ENCODE measurements around the gene PTOV1.

PTOV1 gene

GRCh38 chr19:49855676-49856573 is 5.0 kb downstream of the PTOV1 start:
- Histone ChIP-seq H3K79me2 (ENCODE audit: insufficient read depth, low read length) (peaks cover 7% of the 10 kb centered on the region; the same call in 1 of the 2 replicates), H3K27ac (ENCODE audit: low read depth, low read length) (no peak overlapping the region), H2AFZ (ENCODE audit: low read depth, low read length, severe bottlenecking) (no peak overlapping the region), H3K4me3 (ENCODE audit: insufficient read depth, low read length, poor library complexity, severe bottlenecking) (no peak overlapping the region), H3K9ac (ENCODE audit: low read length) (no peak overlapping the region), H3K36me3 (ENCODE audit: low read length) (no peaks in the 10 kb centered on the region), H3K4me2 (ENCODE audit: low read depth, low read length, poor library complexity, severe bottlenecking) (no peak overlapping the region), H3K27me3 (ENCODE audit: low read length) (no peaks in the 10 kb centered on the region), H4K20me1 (ENCODE audit: low read depth, low read length) (0 out of 2 replicates have a peak, but pooled peaks cover 3% of the 10 kb centered on the region), H3K9me2 (replicated peaks; ENCODE audit: insufficient read depth, low read length) (no peaks in the 10 kb centered on the region), H3F3A (ENCODE audit: insufficient read depth) (peaks cover 12% of the 10 kb centered on the region), H3K9me3 (ENCODE audit: insufficient read depth, low read length) (no peaks in the 10 kb centered on the region)
- TF ChIP-seq CTCF (IDR thresholded peaks at IDR 0.05; ENCODE audit: insufficient read depth, low read length, poor library complexity, severe bottlenecking) (no peak), EZH2phosphoT487 (conservative IDR thresholded peaks at IDR 0.05; ENCODE audit: low read length) (no peak)

GRCh38 chr19:49856574-49857021 is 5.6 kb downstream of the PTOV1 start:
- no peak overlapping the region for H2AFZ ChIP-seq (ENCODE audit: low read depth, low read length, severe bottlenecking)
- H3K4me3 ChIP-seq (ENCODE audit: insufficient read depth, low read length, poor library complexity, severe bottlenecking), result no peak overlapping the region
- H3K4me2 ChIP-seq (ENCODE audit: low read depth, low read length, poor library complexity, severe bottlenecking), result no peak overlapping the region
- H3K36me3 ChIP-seq (ENCODE audit: low read length), result no peaks in the 10 kb centered on the region
- no peak overlapping the region for H3K27ac ChIP-seq (ENCODE audit: low read depth, low read length)
- H3K9me2 ChIP-seq (replicated peaks; ENCODE audit: insufficient read depth, low read length), result no peaks in the 10 kb centered on the region
- H3K27me3 ChIP-seq (ENCODE audit: low read length), result no peaks in the 10 kb centered on the region
- no peaks in the 10 kb centered on the region for H3K9me3 ChIP-seq (ENCODE audit: insufficient read depth, low read length)
- H4K20me1 ChIP-seq (ENCODE audit: low read depth, low read length), result 0 out of 2 replicates have a peak, but pooled peaks cover 3% of the 10 kb centered on the region
- H3K9ac ChIP-seq (ENCODE audit: low read length), result no peak overlapping the region
- TF ChIP-seq EZH2phosphoT487 (conservative IDR thresholded peaks at IDR 0.05; ENCODE audit: low read length), result no peak
- peaks cover 7% of the 10 kb centered on the region; the same call in 1 of the 2 replicates for H3K79me2 ChIP-seq (ENCODE audit: insufficient read depth, low read length)
- peaks cover 12% of the 10 kb centered on the region for H3F3A ChIP-seq (ENCODE audit: insufficient read depth)

- no peak overlapping the region for H3K9ac ChIP-seq (ENCODE audit: low read length)
- peaks cover 9% of the 10 kb centered on the region for H3F3A ChIP-seq (ENCODE audit: insufficient read depth)
- H3K4me3 ChIP-seq (ENCODE audit: insufficient read depth, low read length, poor library complexity, severe bottlenecking), result no peak overlapping the region
- H3K4me2 ChIP-seq (ENCODE audit: low read depth, low read length, poor library complexity, severe bottlenecking), result no peak overlapping the region
- H3K9me2 ChIP-seq (replicated peaks; ENCODE audit: insufficient read depth, low read length), result no peaks in the 10 kb centered on the region
- H3K9me3 ChIP-seq (ENCODE audit: insufficient read depth, low read length), result no peaks in the 10 kb centered on the region
- TF ChIP-seq CTCF (IDR thresholded peaks at IDR 0.05; ENCODE audit: insufficient read depth, low read length, poor library complexity, severe bottlenecking) (no peak), EZH2phosphoT487 (conservative IDR thresholded peaks at IDR 0.05; ENCODE audit: low read length) (no peak)
- no peak overlapping the region for H2AFZ ChIP-seq (ENCODE audit: low read depth, low read length, severe bottlenecking)
- no peaks in the 10 kb centered on the region for H3K36me3 ChIP-seq (ENCODE audit: low read length)
- H4K20me1 ChIP-seq (ENCODE audit: low read depth, low read length), result 0 out of 2 replicates have a peak, but pooled peaks cover 3% of the 10 kb centered on the region
- H3K79me2 ChIP-seq (ENCODE audit: insufficient read depth, low read length), result peaks cover 7% of the 10 kb centered on the region; the same call in 1 of the 2 replicates
- no peak overlapping the region for H3K27ac ChIP-seq (ENCODE audit: low read depth, low read length)
- no peaks in the 10 kb centered on the region for H3K27me3 ChIP-seq (ENCODE audit: low read length)
These were observed 6.3 kb downstream of the PTOV1 start for GRCh38 chr19:49857061-49857837.

Data from SU-DHL-6 (cell line).